Panc1 (cell line): ENCODE data around the gene GGA1.

Experiments used
- CTCF ChIP-seq: fragments of 450-650 bp; IDR thresholded peaks from 2 replicates; pipeline ENCODE4 v1.5.1; 2017; ENCODE audit warnings: mild to moderate bottlenecking
- POLR2AphosphoS5 ChIP-seq: IDR thresholded peaks from 2 replicates; pipeline ENCODE4 v1.6.1; 2012; ENCODE audit warnings: mild to moderate bottlenecking, low read depth, low read length, moderate library complexity
- TCF7L2 ChIP-seq: IDR thresholded peaks from 2 replicates; pipeline ENCODE4 v1.6.1; 2011; ENCODE audit warnings: mild to moderate bottlenecking, low read depth, low read length, inconsistent platforms

DNA sequence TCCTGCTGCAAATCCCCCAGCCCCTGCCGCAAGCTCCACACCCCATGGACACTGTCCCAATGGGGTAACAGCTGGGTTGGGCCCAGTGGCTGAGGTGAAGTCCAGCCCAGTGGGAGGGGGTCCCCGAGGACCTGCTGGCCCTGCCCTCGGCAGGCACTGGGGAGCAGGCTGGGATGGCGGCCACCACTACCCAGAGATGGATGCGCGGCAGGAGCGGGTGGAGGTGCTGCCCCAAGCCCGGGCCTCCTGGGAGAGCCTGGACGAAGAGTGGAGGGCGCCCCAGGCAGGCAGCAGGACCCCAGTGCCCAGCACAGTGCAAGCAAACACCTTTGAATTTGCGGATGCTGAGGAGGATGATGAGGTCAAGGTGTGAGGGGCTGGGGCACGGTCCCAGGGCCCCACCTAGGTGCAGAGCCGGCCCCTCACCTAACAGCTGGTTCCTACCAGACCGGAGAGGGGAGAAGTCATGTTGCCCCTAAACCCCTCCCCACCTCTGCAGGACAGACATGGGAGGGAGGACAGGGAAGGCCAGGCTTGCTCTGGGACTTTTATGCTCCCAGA, 40.1 kb upstream of the GGA1 start:
- TF ChIP-seq POLR2AphosphoS5, result no peak
- no peak for TF ChIP-seq CTCF
- no peak for TF ChIP-seq TCF7L2
